GM12878 (cell line): ENCODE measurements around the gene C5. TPM values are rescaled to one million over a fixed set of nuclear protein-coding genes. Genes with fewer than 3 reads are reported as not detected.
A peak's percentile ranks its signal among the peaks of the same experiment; 100 is the strongest.

ENCODE experiments used
- CBX5 ChIP-seq: sonication (generic); IDR thresholded peaks from 2 replicates; pipeline ENCODE4 v1.6.1; 2016; ENCODE audit warnings: low read depth, moderate library complexity, mild to moderate bottlenecking, inconsistent platforms
- EP300 ChIP-seq, 2 experiments: fragments of 150-350 bp in 1 of 2; IDR thresholded peaks; 2 replicates each; pipeline ENCODE4 v1.6.1; 2011 to 2012; ENCODE audit warnings: low read depth in 2 of 2, low read length in 2 of 2, borderline replicate concordance in 1 of 2, improper control_type of control experiment in 1 of 2, inconsistent platforms in 1 of 2; ENCODE audit not compliant: control insufficient read depth in 1 of 2
- MEF2A ChIP-seq: IDR thresholded peaks from 2 replicates; pipeline ENCODE4 v1.6.1; 2011; ENCODE audit warnings: low read depth, mild to moderate bottlenecking, low read length, moderate library complexity; ENCODE audit not compliant: insufficient read depth
- MTA2 ChIP-seq: fragments of 450-650 bp; IDR thresholded peaks from 2 replicates; pipeline ENCODE4 v1.6.1; 2016; ENCODE audit warnings: low read depth, mild to moderate bottlenecking, moderate library complexity
- MXI1 ChIP-seq: fragments of 150-350 bp; IDR thresholded peaks from 2 replicates; pipeline ENCODE4 v1.6.1; 2011; ENCODE audit warnings: low read depth, mild to moderate bottlenecking, inconsistent platforms, low read length, improper control_type of control experiment
- PAX5 ChIP-seq: IDR thresholded peaks from 2 replicates; pipeline ENCODE4 v1.6.1; 2011; ENCODE audit warnings: low read depth, low read length, borderline replicate concordance
- RB1 ChIP-seq: fragments of 450-650 bp; formaldehyde crosslinking; IDR thresholded peaks from 2 replicates; pipeline ENCODE4 v1.6.1; 2017; ENCODE audit warnings: mild to moderate bottlenecking, borderline replicate concordance
- RELA ChIP-seq: fragments of 450-650 bp; IDR thresholded peaks from 2 replicates; pipeline ENCODE4 v1.8.0; 2014; ENCODE audit warnings: borderline replicate concordance; ENCODE audit not compliant: partially characterized antibody
- SREBF2 ChIP-seq: IDR thresholded peaks from 2 replicates; pipeline ENCODE4 v1.6.1; 2012; ENCODE audit warnings: mild to moderate bottlenecking, low read length
- TBL1XR1 ChIP-seq: IDR thresholded peaks from 2 replicates; pipeline ENCODE4 v1.6.1; 2012; ENCODE audit warnings: low read depth, low read length, improper control_type of control experiment
- TCF3 ChIP-seq: IDR thresholded peaks from 2 replicates; pipeline ENCODE4 v1.6.1; 2012; ENCODE audit warnings: low read depth, mild to moderate bottlenecking, low read length, borderline replicate concordance; ENCODE audit not compliant: insufficient read depth
- polyA plus RNA-seq, 11 experiments: library from polyadenylated mRNA; depleted of rRNA in 4 of 11; unstranded in 6 of 11; stranded (reverse) in 5 of 11; fragments of >200 nt; fragmentation: Nextera tagmentation in 4 of 11; fragmentation: Illumina TruSeq in 1 of 11; extraction: Ambion mirVana in 4 of 11; extraction: Trizol in 1 of 11; gene quantifications; 1 replicate in 1 of 11; 2 replicates in 10 of 11; pipeline versions ENCODE4 v1.2.1 to v1.2.3, GENCODE V29; 2011 to 2016; ENCODE audit warnings: inconsistent platforms in 2 of 11, missing spikeins in 2 of 11, low read depth in 1 of 11
- total RNA-seq, 4 experiments: library from RNA; depleted of rRNA in 3 of 4; stranded (reverse); fragments of >200 nt in 3 of 4; fragmentation: Illumina TruSeq in 1 of 4; extraction: Trizol in 1 of 4; gene quantifications; 2 replicates each; pipeline versions ENCODE4 v1.2.1 to v1.2.3, GENCODE V29; 2013 to 2021
- TF ChIP-seq, protein P1 (sequence below): fragments of 450-650 bp; formaldehyde crosslinking; IDR thresholded peaks from 2 replicates; pipeline ENCODE4 v1.4.0; 2020; ENCODE audit warnings: mild to moderate bottlenecking, moderate library complexity
- TF ChIP-seq, protein P2 (sequence below): IDR thresholded peaks from 2 replicates; pipeline ENCODE4 v1.6.1; 2011; ENCODE audit warnings: borderline replicate concordance, low read depth, mild to moderate bottlenecking, moderate library complexity, mixed read lengths, low read length; ENCODE audit not compliant: insufficient read depth; ENCODE audit errors: extremely low read length
- TF ChIP-seq, protein P3 (sequence below): fragments of 450-650 bp; conservative IDR thresholded peaks from 2 replicates; pipeline ENCODE4 v1.6.1; 2017; ENCODE audit warnings: mild to moderate bottlenecking, moderate library complexity
- TF ChIP-seq, protein P4 (sequence below): fragments of 450-650 bp; IDR thresholded peaks from 2 replicates; pipeline ENCODE4 v1.6.1; 2017; ENCODE audit warnings: low read depth, mild to moderate bottlenecking, moderate library complexity
- TF ChIP-seq, protein P5 (sequence below): IDR thresholded peaks from 2 replicates; pipeline ENCODE4 v1.6.1; 2012; ENCODE audit warnings: mild to moderate bottlenecking, low read depth, low read length

C5 gene
- total and polyA plus RNA-seq, 10 of the 15 experiments (the other 5 are each of a cell fraction or from before 2014, with no cell fraction given): 0.39 to 2.2 (median 1.2) TPM

DNA sequence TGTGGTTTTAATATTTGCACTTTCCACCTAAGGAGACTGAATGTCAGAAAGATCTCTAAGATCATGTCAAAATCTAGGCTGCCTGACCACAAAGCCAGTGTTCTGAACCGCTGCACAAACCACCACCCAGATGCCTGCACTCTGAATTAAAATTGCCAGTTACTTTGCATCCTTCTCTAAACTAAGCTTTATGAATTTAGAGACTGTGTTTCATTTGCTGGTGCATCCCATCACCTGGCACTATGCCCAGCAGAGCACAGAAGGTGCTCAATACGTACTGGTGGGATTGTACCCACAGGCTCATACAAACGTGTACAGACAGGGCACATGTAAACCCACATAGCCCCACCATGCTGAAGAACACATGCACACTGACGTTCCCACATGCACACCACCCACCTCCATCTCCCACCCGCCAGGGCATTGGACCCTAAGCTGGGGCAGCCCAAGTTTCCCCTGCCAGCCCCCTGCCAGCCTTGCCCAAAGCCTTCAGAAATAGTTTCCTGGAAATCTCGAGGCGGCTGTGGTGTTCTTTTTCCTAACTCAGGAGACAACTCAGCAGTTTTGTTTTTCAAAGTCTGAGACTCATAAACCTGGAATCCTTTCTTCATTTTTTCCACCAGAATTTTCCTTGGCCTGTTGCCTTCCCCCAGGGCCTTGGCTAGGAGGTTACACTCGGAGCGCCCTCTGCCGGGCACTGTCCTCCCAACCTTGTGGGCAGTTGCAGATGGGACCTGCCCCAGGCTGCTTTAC, 113.9 kb downstream of the C5 start (continued):
- TF ChIP-seq MXI1 (no peak), RB1 (no peak), CBX5 (no peak), MTA2 (no peak), SREBF2 (no peak), PAX5 (peak; percentile 33; the same call in 1 of the 2 replicates), TCF3 (no peak), MEF2A (0 out of 2 replicates have a peak, but pooled peaks have one; percentile 42), RELA (no peak), TBL1XR1 (no peak), EP300 (IDR thresholded peaks at IDR 0.05; ENCODE audit: borderline replicate concordance in 1 of 2, control insufficient read depth in 1 of 2, low read depth in 2 of 2, low read length in 2 of 2) (no peak)
- TF ChIP-seq, protein P1, sequence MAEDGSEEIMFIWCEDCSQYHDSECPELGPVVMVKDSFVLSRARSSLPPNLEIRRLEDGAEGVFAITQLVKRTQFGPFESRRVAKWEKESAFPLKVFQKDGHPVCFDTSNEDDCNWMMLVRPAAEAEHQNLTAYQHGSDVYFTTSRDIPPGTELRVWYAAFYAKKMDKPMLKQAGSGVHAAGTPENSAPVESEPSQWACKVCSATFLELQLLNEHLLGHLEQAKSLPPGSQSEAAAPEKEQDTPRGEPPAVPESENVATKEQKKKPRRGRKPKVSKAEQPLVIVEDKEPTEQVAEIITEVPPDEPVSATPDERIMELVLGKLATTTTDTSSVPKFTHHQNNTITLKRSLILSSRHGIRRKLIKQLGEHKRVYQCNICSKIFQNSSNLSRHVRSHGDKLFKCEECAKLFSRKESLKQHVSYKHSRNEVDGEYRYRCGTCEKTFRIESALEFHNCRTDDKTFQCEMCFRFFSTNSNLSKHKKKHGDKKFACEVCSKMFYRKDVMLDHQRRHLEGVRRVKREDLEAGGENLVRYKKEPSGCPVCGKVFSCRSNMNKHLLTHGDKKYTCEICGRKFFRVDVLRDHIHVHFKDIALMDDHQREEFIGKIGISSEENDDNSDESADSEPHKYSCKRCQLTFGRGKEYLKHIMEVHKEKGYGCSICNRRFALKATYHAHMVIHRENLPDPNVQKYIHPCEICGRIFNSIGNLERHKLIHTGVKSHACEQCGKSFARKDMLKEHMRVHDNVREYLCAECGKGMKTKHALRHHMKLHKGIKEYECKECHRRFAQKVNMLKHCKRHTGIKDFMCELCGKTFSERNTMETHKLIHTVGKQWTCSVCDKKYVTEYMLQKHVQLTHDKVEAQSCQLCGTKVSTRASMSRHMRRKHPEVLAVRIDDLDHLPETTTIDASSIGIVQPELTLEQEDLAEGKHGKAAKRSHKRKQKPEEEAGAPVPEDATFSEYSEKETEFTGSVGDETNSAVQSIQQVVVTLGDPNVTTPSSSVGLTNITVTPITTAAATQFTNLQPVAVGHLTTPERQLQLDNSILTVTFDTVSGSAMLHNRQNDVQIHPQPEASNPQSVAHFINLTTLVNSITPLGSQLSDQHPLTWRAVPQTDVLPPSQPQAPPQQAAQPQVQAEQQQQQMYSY: 0 out of 2 replicates have a peak, but pooled peaks have one; percentile 37
- TF ChIP-seq, protein P2, sequence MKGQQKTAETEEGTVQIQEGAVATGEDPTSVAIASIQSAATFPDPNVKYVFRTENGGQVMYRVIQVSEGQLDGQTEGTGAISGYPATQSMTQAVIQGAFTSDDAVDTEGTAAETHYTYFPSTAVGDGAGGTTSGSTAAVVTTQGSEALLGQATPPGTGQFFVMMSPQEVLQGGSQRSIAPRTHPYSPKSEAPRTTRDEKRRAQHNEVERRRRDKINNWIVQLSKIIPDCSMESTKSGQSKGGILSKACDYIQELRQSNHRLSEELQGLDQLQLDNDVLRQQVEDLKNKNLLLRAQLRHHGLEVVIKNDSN: no peak
- TF ChIP-seq, protein P3, sequence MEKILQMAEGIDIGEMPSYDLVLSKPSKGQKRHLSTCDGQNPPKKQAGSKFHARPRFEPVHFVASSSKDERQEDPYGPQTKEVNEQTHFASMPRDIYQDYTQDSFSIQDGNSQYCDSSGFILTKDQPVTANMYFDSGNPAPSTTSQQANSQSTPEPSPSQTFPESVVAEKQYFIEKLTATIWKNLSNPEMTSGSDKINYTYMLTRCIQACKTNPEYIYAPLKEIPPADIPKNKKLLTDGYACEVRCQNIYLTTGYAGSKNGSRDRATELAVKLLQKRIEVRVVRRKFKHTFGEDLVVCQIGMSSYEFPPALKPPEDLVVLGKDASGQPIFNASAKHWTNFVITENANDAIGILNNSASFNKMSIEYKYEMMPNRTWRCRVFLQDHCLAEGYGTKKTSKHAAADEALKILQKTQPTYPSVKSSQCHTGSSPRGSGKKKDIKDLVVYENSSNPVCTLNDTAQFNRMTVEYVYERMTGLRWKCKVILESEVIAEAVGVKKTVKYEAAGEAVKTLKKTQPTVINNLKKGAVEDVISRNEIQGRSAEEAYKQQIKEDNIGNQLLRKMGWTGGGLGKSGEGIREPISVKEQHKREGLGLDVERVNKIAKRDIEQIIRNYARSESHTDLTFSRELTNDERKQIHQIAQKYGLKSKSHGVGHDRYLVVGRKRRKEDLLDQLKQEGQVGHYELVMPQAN: no peak
- TF ChIP-seq, protein P4, sequence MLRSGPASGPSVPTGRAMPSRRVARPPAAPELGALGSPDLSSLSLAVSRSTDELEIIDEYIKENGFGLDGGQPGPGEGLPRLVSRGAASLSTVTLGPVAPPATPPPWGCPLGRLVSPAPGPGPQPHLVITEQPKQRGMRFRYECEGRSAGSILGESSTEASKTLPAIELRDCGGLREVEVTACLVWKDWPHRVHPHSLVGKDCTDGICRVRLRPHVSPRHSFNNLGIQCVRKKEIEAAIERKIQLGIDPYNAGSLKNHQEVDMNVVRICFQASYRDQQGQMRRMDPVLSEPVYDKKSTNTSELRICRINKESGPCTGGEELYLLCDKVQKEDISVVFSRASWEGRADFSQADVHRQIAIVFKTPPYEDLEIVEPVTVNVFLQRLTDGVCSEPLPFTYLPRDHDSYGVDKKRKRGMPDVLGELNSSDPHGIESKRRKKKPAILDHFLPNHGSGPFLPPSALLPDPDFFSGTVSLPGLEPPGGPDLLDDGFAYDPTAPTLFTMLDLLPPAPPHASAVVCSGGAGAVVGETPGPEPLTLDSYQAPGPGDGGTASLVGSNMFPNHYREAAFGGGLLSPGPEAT: 0 out of 2 replicates have a peak, but pooled peaks have one; percentile 29
- TF ChIP-seq, protein P5, sequence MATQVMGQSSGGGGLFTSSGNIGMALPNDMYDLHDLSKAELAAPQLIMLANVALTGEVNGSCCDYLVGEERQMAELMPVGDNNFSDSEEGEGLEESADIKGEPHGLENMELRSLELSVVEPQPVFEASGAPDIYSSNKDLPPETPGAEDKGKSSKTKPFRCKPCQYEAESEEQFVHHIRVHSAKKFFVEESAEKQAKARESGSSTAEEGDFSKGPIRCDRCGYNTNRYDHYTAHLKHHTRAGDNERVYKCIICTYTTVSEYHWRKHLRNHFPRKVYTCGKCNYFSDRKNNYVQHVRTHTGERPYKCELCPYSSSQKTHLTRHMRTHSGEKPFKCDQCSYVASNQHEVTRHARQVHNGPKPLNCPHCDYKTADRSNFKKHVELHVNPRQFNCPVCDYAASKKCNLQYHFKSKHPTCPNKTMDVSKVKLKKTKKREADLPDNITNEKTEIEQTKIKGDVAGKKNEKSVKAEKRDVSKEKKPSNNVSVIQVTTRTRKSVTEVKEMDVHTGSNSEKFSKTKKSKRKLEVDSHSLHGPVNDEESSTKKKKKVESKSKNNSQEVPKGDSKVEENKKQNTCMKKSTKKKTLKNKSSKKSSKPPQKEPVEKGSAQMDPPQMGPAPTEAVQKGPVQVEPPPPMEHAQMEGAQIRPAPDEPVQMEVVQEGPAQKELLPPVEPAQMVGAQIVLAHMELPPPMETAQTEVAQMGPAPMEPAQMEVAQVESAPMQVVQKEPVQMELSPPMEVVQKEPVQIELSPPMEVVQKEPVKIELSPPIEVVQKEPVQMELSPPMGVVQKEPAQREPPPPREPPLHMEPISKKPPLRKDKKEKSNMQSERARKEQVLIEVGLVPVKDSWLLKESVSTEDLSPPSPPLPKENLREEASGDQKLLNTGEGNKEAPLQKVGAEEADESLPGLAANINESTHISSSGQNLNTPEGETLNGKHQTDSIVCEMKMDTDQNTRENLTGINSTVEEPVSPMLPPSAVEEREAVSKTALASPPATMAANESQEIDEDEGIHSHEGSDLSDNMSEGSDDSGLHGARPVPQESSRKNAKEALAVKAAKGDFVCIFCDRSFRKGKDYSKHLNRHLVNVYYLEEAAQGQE: no peak
